ENCODE results near the gene EDAR. TPM values are rescaled to one million over a fixed set of nuclear protein-coding genes. Genes with fewer than 3 reads are reported as not detected.

The EDAR gene
- total RNA-seq, 1 donor from 2014 or later: not detected

DNA sequence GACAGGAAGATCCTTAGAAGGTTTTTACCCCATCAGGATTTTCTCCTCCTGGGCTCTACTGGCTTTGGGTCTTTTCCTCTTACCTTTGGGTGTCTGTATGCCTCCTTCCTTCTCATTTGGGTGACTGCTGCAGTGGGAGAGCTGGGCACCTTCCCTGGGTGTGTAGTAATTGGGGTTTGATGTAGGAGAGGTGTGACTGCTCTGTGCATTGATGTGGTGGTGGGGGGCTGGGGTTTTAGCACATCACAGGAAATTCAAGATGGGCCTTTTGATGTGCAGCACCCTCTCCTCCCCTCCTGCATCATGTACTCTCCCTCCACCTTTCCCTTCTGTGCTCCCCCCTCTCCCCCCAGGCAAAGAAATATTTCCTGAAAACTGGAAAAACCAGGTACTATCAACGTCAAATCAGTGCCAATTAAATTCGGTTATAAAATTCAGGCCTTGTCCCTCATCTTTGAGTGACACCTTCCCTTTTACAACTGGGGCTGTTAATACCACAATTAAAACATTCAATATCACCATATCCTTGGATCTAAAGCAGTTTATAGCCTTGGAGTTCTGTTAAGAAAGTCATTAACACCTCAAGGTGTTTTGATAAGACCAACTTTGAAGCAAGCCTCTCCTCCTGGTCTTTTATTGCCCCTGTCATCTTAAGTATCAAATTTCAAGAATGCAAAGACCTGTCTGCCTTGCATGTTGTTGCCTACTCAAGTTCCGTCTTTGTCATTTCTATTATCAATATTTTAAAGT, 23.3 kb downstream of the EDAR start:
- no peak for DNase-seq

DNA sequence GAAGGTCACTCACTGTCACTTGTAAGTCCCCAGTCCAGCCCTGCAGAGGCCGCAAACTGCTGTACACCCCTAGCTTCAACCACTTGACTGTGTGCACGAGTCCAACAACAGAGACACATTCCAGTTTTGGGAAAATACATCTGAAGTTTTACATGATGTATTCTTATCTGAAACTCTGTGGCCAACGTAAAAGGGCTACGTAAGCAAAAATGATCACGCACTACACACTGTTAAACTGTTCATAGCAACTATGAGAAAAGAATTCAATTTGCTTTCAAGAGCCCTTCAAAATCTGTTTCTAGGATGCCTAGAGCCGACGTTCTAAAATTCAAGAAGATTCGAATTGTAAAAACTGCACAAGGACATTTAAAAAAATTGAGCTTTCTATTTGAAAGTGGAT, 26.0 kb downstream of the EDAR start:
- DNase-seq: no peak

DNA sequence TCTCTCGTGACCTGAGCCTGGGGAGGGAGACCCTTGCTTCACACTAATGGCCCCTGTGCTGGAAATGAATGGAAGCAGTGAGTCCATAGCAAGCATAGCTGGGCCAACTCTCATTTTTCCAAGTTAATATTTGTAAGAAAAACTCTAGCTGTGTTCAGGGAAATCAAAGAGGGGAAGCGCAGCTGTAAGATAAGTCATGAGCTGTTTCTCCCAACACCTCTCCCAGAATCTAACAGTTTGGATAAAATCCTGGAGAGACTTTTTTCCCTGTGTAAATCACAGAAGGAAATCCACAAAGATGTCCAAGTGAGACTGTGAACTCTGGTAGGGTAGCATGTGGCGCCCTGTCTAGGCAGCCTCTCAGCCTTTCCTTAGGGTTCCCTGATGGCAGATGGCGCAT, 27.2 kb downstream of the EDAR start:
- no peak for DNase-seq

DNA sequence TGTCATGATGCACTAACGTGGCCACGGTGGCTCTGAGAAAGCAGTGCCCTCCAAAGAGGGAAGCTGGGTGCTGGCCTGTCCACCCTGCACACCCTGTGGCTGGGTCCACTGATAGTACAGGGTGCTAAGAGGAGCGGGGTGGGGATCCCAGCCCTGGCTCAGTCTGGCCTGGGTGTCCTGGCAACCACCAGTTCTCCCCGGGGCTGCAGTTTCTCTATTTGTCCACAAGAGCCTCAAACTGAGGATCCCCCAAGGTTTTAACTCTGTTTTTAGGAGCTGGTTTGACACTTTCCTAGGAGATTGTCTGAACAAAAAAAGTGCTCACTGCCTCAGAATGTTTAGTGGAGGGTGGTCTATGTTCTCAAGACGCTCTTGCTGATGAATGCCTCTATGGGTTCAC, 29.0 kb downstream of the EDAR start:
- DNase-seq: no peak

DNA sequence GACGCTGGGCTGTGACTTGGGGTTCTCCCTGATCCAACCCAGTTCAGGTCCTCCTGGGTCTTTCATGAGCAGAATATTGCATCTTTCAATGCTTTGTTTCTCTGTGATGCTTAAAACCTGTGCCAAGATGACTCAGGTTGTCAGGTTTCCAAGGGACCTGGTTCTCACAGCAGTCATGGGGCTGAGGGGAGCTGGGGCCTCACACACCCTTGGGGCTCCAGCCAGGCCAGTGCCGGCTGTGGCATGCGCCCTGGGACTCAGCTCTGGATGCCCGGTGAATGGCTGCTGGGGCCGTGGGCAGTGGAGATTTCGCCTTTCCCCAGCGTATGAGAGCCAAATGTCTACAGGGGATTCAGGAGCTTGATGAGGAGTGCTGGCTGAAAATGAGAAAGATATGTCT, 29.6 kb downstream of the EDAR start:
- DNase-seq: no peak

DNA sequence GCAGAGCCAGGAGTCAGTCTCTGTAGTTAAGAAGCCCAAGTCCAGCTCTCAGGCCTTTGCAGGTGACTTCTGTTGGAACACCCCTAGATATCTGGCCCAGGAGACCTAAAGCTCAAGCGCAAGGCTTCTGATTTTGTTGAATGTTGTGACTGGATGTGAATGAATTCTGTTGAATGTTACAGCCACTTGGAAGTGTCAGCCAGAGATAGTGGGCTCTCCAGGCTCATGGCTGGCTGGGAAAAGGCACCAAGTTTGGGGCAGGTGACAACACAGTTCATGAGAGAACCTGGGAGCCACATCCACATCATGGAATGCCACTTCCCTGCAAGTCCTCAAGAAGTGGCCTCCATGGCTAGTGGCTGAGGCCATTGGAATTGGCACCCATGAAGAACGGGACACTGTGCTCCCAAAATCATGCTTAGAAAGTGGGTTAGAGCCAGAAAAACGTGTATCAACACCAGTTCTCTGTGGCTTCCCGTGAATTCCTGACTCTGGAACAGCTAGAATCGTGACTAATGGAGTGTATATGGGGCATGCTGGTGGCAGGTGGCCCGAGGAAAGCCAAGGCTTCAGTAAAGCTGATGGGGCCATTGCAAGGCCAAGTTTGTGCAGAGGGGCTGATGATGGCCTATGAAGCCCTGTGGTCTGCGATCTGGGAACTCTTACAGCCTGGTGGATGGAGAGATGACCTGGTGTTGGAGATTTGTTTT, 30.2 kb downstream of the EDAR start:
- no peak for DNase-seq

DNA sequence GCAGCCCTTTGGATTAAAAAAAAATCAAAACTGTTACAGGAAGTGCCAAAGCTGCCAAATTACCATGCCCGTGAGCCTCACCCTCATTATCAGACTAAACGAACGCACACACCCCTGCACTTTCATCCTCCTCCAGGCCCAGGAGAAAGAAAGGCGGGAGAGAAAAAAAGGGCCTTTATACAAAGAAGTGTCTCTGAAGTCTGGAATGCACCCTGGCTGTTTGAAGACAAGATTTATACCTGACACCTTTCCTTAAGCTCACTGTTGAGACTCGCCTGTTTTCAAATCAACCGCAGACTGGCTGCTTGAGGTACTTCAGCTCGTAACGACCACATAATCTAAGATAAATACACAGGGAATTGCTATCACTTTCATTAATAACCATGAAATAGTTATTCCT, 31.0 kb downstream of the EDAR start:
- no peak for DNase-seq

DNA sequence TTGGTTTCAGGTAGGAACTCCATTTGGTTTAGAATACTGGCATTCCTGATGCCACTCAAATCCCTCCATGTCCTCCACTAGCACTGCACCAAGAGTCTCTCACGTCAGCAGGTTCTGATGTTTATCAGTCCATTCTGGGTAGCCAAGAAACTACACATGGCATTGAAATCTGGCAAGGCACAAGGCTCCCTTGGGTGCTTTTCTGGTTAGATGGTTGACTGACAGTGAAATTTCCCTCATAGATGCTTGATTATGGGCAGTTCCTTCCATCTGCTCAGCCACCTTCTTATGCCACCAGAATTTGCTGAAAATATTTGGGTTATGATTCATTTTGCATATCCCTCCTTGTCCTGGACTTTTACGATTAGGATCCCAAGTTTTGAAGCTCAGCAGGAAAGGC, 32.6 kb downstream of the EDAR start:
- no peak for DNase-seq

DNA sequence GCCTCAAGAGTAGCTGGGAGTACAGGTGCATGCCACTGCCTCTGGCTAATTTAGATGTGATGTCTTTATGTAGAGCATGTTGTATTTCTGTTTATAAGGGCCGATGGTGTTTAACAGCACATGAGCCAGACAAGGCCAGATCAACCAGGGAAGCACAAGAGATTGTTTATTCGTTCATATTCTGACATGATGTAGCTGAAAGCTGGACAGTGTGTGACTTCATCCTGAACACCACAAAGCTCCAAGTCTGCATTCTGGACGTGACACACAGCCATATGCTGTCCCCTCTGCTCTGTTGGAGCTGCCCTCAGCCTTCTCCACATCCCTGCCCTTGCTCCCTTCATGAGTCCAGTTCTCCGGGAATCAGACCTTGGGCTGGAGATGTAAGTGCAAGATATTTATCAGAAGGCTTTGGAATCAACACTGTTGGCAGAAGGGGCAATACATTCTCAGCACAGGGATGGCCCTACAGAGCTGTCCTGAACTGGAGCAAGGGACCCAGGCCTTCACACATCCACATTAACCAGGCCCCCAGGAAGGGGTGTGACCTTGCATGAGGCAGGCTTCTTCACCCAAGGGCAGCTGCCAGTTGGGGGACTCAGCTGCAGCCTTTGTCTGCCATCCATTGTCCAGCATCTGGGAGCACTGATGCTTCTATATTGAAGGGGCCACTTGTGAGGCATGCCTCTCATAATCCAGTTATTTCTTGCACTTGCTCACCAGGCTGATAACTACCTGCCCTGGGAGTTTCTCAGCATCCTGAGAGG, 38.5 kb downstream of the EDAR start:
- no peak for DNase-seq

DNA sequence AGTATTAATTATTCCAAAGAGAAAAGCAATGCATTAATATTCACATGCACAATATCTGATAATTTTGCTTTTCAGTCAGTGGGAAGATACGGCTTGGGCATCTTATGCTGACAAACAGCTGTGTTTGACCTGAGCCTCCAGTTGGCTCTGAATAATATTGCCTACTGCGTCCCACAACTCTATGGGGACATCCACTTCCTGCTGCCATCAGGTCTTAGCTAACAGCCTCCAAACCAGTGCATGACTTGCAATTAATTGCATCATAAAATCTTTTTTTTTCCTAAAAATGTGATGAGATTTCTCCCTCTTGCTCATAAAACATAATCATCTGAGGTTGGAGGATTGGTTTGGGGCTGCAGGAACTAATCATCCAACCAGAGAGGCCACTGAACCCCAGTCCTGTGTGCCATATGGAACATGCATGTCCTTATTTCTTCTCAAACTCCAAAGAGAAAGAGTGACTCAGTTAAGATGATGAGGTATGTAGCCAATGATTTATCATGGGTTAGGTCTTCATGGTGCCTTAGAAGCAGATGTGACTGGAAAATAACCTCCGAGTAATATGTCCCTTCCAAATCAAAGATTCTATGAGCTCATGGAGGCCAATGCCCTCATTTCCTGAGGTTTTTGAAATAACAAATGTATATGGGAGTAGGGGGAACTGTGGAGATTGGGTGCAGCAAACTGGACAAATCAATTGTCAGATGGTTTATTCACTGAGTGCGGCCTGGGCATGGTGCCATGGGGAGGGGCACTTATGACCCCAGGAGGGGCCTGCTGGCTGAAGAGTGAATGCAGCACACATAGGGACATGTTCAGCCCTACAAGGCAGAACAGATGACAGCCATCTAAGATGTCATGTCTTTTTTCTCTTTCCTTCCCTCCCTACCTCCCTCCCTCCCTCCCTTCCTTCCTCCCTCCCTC, 39.4 kb downstream of the EDAR start:
- no peak for DNase-seq

DNA sequence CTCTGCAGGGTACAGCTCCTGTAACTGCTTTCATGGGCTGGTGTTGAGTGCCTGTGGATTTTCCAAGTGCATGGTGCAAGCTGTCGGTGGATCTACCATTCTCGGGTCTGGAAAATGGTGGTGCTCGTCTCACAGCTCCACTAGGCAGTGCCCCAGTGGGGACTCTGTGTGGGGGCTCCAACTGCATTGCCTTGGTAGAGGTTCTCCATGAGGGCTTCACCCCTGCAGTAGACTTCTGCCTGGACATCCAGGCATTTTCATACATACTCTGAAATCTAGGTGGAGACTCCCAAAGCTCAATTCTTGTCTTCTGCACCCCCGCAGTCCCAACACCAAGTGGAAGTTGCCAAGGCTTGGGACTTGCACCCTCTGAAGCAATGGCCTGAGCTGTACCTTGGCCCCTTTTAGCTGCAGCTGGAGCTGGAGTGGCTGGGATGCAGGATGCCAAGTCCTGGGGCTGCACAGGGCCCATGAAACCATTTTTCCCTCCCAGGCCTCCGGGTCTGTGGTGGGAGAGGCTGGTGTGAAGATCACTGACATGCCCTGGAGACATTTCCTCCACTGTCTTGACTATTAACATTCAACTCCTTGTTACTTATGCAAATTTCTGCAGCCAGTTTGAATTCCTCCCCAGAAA, 41.6 kb downstream of the EDAR start:
- no peak for DNase-seq

DNA sequence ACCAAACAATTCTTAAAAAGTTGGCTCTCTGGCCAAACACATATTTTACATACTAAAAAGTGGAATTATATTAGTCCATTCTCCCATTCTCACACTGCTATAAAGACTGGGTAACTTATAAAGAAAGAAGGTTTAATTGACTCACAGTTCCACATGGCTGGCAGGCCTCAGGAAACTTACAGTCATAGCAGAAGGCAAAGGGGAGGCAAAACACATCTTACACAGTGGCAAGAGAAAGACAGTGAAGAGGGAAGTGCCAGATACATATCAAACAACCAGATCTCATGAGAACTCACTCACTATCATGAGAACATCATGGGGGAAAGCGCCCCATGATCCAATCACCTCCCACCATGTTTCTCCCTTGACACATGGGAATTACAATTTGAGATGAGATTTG, 42.6 kb downstream of the EDAR start:
- no peak for DNase-seq

DNA sequence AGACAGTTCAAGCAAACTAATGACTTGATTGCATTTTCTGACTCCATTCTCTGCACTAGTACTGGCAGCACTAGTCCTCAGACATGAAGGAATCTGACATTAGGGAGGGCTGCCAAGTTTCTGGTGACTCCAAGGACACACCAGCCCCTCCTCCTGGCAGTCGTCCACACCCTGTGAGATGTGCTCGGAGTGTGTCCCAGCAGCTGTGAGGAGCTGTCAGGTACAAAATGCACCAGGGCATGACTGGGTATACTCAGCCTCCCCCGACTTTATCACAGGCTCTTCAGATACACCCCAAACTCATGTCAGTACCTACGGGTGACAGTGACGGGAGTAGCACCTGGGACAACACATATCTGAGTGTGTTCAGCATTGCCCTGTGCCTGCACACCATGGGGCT, 43.1 kb downstream of the EDAR start:
- no peak for DNase-seq

DNA sequence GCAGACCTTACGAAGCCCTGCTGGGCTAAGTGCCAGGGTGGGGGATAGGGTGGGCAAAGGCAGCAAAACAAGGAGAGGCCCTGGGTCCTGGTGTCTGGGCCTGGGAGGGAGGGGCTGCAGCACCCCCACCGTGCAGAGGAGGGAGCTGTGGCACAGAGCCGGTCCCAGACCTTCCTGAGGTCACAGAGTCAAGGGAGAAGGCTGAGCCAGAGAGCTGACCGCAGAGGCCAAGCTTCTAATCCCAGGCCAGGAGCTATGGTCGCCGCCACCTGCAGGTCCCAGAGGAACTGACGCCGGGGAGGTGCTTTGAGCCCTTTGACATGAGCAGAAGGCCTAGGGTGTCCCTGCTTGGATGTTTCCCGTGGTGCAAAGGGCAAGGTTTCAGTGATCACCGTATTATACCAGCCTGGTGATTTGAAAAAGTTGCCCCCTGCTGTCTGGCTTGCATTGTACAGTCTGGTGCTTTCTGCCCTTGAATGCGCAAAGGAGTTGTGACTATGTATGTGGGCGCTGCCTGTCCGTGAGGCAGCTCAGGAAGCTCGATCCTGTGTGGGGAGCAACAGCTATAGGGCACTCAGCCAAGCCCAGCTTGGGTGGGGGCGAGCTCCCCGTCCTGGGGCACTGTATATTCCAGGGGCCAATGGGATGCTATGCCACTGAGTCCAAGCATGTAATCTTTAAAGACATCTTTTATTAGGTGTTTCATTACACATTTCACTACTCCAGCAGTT, 44.3 kb downstream of the EDAR start:
- DNase-seq: peak; percentile 12

DNA sequence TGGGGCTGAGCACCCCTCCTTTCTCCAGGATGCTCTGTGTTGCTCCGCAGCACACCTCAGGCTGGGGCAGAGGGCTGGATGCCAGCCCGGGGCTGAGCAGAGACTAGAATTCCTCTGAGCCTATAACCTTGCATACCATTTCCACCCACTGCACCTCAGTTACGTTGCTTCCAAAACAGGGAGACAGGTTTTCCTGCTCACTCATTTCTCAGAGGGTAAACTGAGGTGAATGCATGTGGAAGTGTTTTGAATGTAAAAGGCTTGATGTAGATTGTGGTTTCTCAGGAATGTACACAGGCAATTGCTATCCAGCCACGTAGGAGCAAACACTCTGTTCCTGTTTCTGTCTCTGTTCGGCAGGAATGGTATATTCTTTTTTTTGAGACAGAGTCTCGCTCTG, 45.3 kb downstream of the EDAR start:
- DNase-seq: no peak

DNA sequence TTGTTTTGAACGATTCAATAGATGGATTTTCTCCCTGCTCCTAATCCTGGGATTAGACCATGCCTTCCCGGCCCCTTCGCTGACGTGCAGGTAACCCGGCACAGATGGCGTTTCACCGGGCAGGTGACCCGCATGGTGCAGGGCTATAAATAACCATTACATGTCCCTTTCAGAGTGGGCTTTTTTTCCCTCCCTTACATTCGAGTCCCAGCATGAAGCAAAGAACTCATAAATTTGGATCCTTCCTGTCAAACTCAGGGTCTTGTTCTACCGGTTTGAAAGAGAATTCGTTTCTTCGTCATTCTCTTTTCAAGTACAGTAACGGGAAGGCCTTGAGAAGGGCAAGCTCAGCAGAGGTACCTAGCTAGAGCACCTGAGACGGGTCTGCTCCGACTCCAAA, 46.1 kb downstream of the EDAR start:
- no peak for DNase-seq

DNA sequence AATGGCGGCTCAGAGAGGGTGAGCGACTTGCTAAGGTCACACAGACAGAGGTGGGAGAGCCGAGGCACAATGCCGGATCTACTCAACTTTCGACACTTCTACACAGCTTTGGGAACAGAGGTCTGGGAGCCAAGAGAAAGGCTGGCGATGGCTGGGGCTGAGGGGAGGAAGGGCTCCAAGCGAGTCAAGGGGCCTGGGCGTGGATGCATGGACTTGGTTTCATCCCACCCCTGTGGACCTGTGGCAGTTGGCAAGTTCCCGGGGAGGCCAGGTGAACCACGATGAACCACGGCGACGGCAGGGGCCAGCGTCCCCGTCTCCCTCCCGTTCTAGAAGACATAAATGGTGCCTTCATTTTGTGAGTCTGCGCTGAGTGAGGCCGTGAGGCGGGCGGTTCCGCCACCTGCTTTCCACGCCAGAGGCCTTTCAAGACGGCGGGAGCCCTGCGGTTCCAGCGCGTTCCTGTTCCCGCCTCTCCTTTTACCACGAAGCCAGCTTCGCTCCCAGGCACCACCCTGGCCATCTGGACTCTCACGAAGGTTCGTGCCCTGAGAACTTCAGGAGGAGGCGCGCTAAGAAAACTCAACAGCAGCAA, 46.7 kb downstream of the EDAR start:
- DNase-seq: no peak

DNA sequence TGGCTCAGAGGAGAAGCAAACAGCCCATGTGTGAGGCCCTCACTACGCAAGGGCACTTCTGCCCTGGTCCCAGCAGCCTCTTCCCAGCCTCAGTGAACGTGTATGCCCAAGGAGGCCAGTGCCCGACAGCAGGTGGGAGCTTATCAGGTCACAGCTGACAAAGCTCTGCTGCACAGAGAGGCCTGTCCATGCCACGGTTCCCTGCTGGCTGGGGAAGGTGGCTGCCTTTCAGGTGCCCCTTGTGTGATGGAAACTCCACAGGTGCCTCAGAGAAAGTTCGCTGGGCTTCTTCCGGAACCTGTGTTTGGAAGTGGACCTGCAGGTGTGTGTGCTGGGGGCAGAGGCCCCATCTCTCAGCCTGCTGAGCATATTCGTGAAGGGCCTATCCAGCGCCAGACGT, 47.3 kb downstream of the EDAR start:
- no peak for DNase-seq

DNA sequence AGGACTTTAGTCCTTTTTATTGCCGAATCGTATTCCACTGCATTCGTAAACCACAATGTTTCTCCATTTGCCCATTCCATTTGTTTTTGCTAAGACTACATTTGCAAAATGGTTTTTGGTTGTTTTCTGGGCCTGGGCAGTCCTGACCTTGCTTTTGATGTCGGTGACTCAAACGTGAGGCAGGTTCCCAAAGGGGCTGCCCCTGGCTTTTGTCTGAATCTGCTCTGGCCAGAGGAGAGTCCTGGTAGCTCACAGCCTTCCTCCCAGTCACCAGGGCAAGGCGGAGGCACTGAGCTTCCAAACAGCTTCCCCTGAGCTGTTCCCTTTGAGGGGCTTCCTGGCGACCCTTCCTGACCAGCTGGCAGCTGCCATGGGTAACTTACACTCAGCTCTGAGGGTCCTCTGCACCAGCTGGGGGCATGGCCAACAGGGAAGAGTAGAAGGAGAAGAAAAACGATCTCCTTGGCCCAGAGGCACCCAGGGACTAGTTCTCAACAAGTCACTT, 47.8 kb downstream of the EDAR start:
- no peak for DNase-seq

DNA sequence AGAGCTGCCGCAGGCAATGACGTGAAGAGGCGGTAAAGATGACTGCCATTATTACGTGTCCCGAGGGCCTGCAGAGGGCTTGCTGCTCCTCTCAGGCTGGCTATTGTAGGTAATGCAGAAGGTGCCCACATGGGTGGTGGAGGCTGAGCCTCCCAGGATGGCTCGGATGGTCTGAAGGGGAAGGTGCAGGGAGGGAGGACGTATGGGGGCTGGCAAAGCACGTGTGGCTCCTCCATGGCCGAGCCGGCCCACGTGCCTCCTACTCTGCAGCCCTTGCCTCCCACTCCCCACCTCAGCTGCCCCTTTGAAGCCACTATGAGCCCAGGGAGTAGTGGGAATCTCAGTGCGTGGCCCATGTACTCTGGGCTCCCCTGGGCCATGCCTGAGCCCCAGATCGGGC, 48.9 kb downstream of the EDAR start:
- no peak for DNase-seq

All from dermis blood vessel endothelial cell (primary cell).